GM12892 (cell line): ENCODE data around the gene RIN3.

Experiments used
- POLR2AphosphoS5 ChIP-seq: IDR thresholded peaks from 2 replicates; pipeline ENCODE4 v1.6.1; 2011; ENCODE audit warnings: low read depth, low read length, control low read depth
- TAF1 ChIP-seq: IDR thresholded peaks from 2 replicates; pipeline ENCODE4 v1.6.1; 2011; ENCODE audit warnings: low read depth, mild to moderate bottlenecking, control low read depth, low read length, borderline replicate concordance

DNA sequence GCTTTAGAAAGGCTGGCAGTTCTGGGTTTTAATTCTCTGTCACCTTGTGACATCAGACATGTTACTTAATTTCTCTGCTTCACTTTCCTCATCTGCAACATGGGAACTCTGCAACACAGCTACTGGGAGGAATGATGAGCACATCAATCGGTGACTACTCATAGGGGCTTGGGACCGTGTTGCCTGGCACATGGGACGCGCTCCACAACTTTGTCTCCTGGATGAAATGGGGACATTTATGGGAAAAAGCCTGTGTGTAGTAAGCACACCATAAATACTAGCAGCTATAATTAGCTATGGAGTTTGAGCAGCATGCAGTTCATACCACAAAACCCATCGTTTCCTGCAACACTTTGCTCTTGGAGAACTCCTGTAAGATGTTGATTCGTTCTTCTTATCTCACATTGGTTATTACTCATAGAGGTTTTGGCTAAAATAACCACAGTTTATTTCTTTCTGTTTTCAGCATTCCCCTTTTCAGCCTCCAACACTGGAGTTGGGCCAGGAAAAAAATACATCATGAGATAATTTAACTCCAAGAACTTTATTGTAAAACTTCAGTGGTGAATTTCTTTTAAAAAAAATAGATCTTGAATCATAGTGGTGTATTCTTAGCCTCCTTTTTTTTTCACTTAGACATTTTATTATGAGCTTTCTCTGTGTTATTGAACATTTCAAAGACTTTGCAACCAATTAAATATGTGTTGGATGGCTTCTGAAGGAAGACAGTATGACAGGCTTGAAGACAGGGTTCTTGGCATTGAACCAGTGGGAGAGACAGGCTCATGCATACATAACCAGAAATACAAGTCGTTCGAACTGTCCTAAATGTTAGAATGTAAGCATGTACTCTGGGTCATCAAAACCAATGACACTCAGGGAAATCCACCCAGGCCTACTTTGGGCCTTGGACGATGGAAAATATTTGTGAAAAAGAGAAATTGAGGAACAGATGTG is 72.7 kb downstream of the RIN3 start:
- TF ChIP-seq POLR2AphosphoS5 (no peak), TAF1 (no peak)
